H1 (cell line): ENCODE data around the gene STK39. TPM values are rescaled to one million over a fixed set of nuclear protein-coding genes. Genes with fewer than 3 reads are reported as not detected.

ENCODE experiments used
- CBX5 ChIP-seq: fragments of 300-800, 300-1000 bp; sonication (generic); IDR thresholded peaks from 2 replicates; pipeline ENCODE4 v1.7.1; 2016; ENCODE audit warnings: antibody characterized with exemption, low read length, low read depth
- CTCF ChIP-seq, 3 experiments: IDR thresholded peaks; 1 replicate in 2 of 3; 2 replicates in 1 of 3; pipeline versions ENCODE4 v1.5.1 to v1.6.1; 2011; ENCODE audit warnings: low read length in 3 of 3, mild to moderate bottlenecking in 3 of 3, inconsistent platforms in 2 of 3, low read depth in 1 of 3, moderate library complexity in 1 of 3; ENCODE audit not compliant: insufficient read depth in 1 of 3; ENCODE audit errors: control extremely low read depth in 1 of 3
- MAFK ChIP-seq: IDR thresholded peaks from 2 replicates; pipeline ENCODE4 v1.6.1; 2012; ENCODE audit warnings: low read depth, mild to moderate bottlenecking, improper control_type of control experiment, low read length
- polyA plus RNA-seq, 7 experiments: library from polyadenylated mRNA; depleted of rRNA in 3 of 7; stranded (reverse) in 5 of 7; unstranded in 2 of 7; fragments of >200 nt in 5 of 7; fragments of 200-250 nt in 2 of 7; gene quantifications; 1 replicate in 5 of 7; 2 replicates in 1 of 7; 4 replicates in 1 of 7; pipeline versions ENCODE4 v1.2.1 to v1.2.3, GENCODE V29; 2011 to 2013; ENCODE audit warnings: missing spikeins in 2 of 7, mixed read lengths in 2 of 7
- total RNA-seq: library from RNA; stranded (reverse); fragmentation: NEBNext Ultra II Directional; extraction: Animal tissue kit (Norgen Biotek cat#: 25700); gene quantifications from 2 replicates; pipeline ENCODE4 v1.2.1, GENCODE V29; 2021

Gene STK39
- total and polyA plus RNA-seq, 2 of the 8 experiments (the other 6 are each of a cell fraction or from before 2014, with no cell fraction given): 13.7 to 23.8 TPM

GRCh38 chr2:167943368-167943767 is 304.0 kb downstream of the STK39 start (continued):
- no peak for TF ChIP-seq CTCF (IDR thresholded peaks at IDR 0.05; ENCODE audit: control extremely low read depth in 1 of 3, insufficient read depth in 1 of 3, low read depth in 1 of 3, low read length in 3 of 3)
- no peak for TF ChIP-seq CBX5
- no peak for TF ChIP-seq MAFK
